ENCODE data around the gene LRRC7. TPM values are rescaled to one million over a fixed set of nuclear protein-coding genes. Genes with fewer than 3 reads are reported as not detected.

The LRRC7 gene
- total RNA-seq, 1 experiment from 2014 or later = 0.14 TPM

- DNase-seq = no peak
- Mint-ChIP-seq H3K36me3 (ENCODE audit: insufficient read depth, unreplicated experiment) (no peaks in the 10 kb centered on the region), H3K4me3 (ENCODE audit: low read depth, unreplicated experiment) (no peak overlapping the region), H3K27me3 (ENCODE audit: unreplicated experiment) (no peaks in the 10 kb centered on the region), H3K4me1 (ENCODE audit: low read depth, unreplicated experiment) (no peaks in the 10 kb centered on the region), H3K27ac (ENCODE audit: unreplicated experiment) (no peak overlapping the region), H3K9me3 (ENCODE audit: low read depth, unreplicated experiment) (no peaks in the 10 kb centered on the region)
- CTCF ChIA-PET = no interaction called here
- intact Hi-C loops (cut with micrococcal nuclease; ENCODE audit: unreplicated experiment) = no loop called here
- no TSS peak for BruUV-seq (replicated peaks)
- TF ChIP-seq, protein P1, sequence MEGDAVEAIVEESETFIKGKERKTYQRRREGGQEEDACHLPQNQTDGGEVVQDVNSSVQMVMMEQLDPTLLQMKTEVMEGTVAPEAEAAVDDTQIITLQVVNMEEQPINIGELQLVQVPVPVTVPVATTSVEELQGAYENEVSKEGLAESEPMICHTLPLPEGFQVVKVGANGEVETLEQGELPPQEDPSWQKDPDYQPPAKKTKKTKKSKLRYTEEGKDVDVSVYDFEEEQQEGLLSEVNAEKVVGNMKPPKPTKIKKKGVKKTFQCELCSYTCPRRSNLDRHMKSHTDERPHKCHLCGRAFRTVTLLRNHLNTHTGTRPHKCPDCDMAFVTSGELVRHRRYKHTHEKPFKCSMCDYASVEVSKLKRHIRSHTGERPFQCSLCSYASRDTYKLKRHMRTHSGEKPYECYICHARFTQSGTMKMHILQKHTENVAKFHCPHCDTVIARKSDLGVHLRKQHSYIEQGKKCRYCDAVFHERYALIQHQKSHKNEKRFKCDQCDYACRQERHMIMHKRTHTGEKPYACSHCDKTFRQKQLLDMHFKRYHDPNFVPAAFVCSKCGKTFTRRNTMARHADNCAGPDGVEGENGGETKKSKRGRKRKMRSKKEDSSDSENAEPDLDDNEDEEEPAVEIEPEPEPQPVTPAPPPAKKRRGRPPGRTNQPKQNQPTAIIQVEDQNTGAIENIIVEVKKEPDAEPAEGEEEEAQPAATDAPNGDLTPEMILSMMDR (IDR thresholded peaks at IDR 0.05; ENCODE audit: unreplicated experiment) = no peak
Observed at GRCh38 chr1:70017770-70018169, 450.0 kb downstream of the LRRC7 start.

GRCh38 chr1:70024272-70024671, 456.6 kb downstream of the LRRC7 start:
- H3K27ac Mint-ChIP-seq (ENCODE audit: unreplicated experiment) = no peak overlapping the region
- no peaks in the 10 kb centered on the region for H3K27me3 Mint-ChIP-seq (ENCODE audit: unreplicated experiment)
- H3K4me3 Mint-ChIP-seq (ENCODE audit: low read depth, unreplicated experiment) = no peak overlapping the region
- TF ChIP-seq, protein P1 (IDR thresholded peaks at IDR 0.05; ENCODE audit: unreplicated experiment) = no peak
- BruUV-seq (replicated peaks) = no TSS peak
- no peaks in the 10 kb centered on the region for H3K36me3 Mint-ChIP-seq (ENCODE audit: insufficient read depth, unreplicated experiment)
- intact Hi-C loops (cut with micrococcal nuclease; ENCODE audit: unreplicated experiment) = no loop called here
- H3K4me1 Mint-ChIP-seq (ENCODE audit: low read depth, unreplicated experiment) = no peaks in the 10 kb centered on the region
- CTCF ChIA-PET = no interaction called here
- no peak for DNase-seq
- no peaks in the 10 kb centered on the region for H3K9me3 Mint-ChIP-seq (ENCODE audit: low read depth, unreplicated experiment)

DNA sequence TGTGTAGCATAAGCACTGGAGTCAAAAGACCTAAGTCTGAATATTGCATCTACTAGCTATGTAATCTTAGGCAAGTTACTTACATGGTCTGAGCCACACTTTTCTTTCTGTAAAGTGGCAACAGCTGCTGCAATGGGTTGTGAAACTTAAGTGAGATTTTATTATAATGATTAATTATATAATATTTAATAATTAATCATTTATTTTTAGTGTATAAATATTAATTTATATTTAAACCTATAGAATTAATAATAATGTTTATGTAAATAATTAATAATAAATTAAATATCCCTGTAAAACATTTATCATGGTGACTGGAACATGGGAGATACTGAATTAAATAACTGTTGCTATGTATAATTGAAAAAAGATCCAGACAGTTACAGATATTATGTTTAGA, 457.3 kb downstream of the LRRC7 start:
- no TSS peak for BruUV-seq (replicated peaks)
- H3K4me3 Mint-ChIP-seq (ENCODE audit: low read depth, unreplicated experiment) = no peak overlapping the region
- no peak overlapping the region for H3K27ac Mint-ChIP-seq (ENCODE audit: unreplicated experiment)
- CTCF ChIA-PET = no interaction called here
- H3K36me3 Mint-ChIP-seq (ENCODE audit: insufficient read depth, unreplicated experiment) = no peaks in the 10 kb centered on the region
- intact Hi-C loops (cut with micrococcal nuclease; ENCODE audit: unreplicated experiment) = no loop called here
- H3K9me3 Mint-ChIP-seq (ENCODE audit: low read depth, unreplicated experiment) = no peaks in the 10 kb centered on the region
- H3K27me3 Mint-ChIP-seq (ENCODE audit: unreplicated experiment) = no peaks in the 10 kb centered on the region
- no peaks in the 10 kb centered on the region for H3K4me1 Mint-ChIP-seq (ENCODE audit: low read depth, unreplicated experiment)
- no peak for DNase-seq
- TF ChIP-seq, protein P1 (IDR thresholded peaks at IDR 0.05; ENCODE audit: unreplicated experiment) = no peak

- intact Hi-C loops (cut with micrococcal nuclease; ENCODE audit: unreplicated experiment) = no loop called here
- TF ChIP-seq, protein P1 (IDR thresholded peaks at IDR 0.05; ENCODE audit: unreplicated experiment) = no peak
- H3K4me3 Mint-ChIP-seq (ENCODE audit: low read depth, unreplicated experiment) = no peak overlapping the region
- CTCF ChIA-PET = no interaction called here
- H3K36me3 Mint-ChIP-seq (ENCODE audit: insufficient read depth, unreplicated experiment) = no peaks in the 10 kb centered on the region
- H3K27me3 Mint-ChIP-seq (ENCODE audit: unreplicated experiment) = no peaks in the 10 kb centered on the region
- H3K9me3 Mint-ChIP-seq (ENCODE audit: low read depth, unreplicated experiment) = no peaks in the 10 kb centered on the region
- DNase-seq = no peak
- H3K4me1 Mint-ChIP-seq (ENCODE audit: low read depth, unreplicated experiment) = no peaks in the 10 kb centered on the region
- no TSS peak for BruUV-seq (replicated peaks)
- no peak overlapping the region for H3K27ac Mint-ChIP-seq (ENCODE audit: unreplicated experiment)
Observed at GRCh38 chr1:70025846-70026245, 458.1 kb downstream of the LRRC7 start.
